HepG2 (cell line): ENCODE measurements around the gene GYPA.
"Not testable (repeated sequence)": the region's sequence is repeated elsewhere in the genome, so short reads cannot be mapped to it uniquely, and the experiment has no call there.

Source experiments
- KDM1A ChIP-seq: IDR thresholded peaks from 2 replicates; pipeline ENCODE4 v1.6.1; 2016; ENCODE audit warnings: missing compliant biosample characterization
- PCBP1 ChIP-seq: fragments of 200-400 bp; formaldehyde crosslinking; IDR thresholded peaks from 2 replicates; pipeline ENCODE4 v1.6.1; 2017; ENCODE audit warnings: mild to moderate bottlenecking, low read depth, low read length, borderline replicate concordance

GRCh38 chr4:144097776-144098175 lies 42.7 kb downstream of the GYPA start:
- not testable (repeated sequence) for TF ChIP-seq PCBP1, KDM1A
